GM10248 (cell line): Measurements from ENCODE around the gene CDH2.

Experiments
- CTCF ChIA-PET: fragments of 300-600 bp; sonication (Branson Sonifier 250); formaldehyde crosslinking; extraction: SDS; loops from one replicate; lab custom pipeline; 2021; ENCODE audit warnings: antibody characterized with exemption; lab: Yijun Ruan, JAX
- POLR2A ChIA-PET: fragments of 350-650 bp; sonication (Branson Sonifier 250); formaldehyde crosslinking; extraction: SDS; loops from one replicate; lab custom pipeline; 2020; ENCODE audit warnings: antibody characterized with exemption; lab: Yijun Ruan, JAX
- DNase-seq: peaks from one replicate; pipeline ENCODE4 v3.0.0; 2012; ENCODE audit errors: extremely low spot score
- CTCF ChIP-seq: IDR thresholded peaks from 2 replicates; pipeline ENCODE4 v1.5.1; 2012; ENCODE audit warnings: mild to moderate bottlenecking, low read depth; ENCODE audit errors: extremely low read depth, missing control alignments, control extremely low read depth

CDH2 gene

GRCh38 chr18:27903906-27904305, 273.0 kb downstream of the CDH2 start:
- no peak for TF ChIP-seq CTCF
- no peak for DNase-seq
- ChIA-PET POLR2A (no interaction called here), CTCF (no interaction called here)

DNA sequence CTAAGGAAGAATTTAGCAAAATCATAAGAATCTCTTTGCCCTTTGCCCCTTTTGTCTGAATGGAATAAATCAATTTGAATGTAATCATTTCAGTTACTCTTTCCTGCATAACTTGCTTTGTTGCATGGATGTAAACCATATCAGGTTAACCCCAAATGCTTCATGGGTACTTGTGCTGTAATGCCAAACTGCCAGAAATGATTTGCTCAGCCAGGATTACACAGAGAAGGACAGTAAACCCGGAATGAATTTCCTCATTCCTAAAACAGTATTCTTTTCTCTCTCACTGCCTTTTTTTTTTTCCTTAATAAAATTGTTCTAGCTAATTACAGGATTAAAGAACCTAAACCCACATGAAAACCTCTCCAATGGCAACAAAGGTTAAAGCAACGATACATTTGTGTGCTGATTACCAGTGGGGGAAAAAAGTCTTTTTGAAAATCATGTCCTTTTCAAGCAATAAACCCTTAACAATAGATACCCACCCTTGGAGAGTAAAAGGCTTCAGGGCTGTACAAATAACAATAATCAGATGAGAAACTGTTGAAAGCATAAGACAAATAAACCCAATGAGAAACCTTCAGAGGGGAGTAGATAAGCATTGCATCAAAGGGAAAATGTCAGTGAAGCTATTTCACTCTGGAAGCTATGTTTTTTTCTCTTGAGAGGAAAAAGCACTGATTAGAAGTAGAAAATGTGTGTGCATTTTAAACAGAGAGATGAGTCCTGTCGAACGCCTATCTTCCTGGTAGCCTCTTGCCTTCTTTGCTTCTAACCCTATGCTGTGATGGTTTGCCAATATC, 275.3 kb downstream of the CDH2 start:
- POLR2A ChIA-PET: no interaction called here
- CTCF ChIA-PET: no interaction called here
- TF ChIP-seq CTCF: no peak

More for the DNA sequence above, 275.3 kb downstream of the CDH2 start:
- no peak for DNase-seq
